Smooth muscle cell (in vitro differentiated cells): ENCODE measurements around the gene MARCHF10. TPM values are rescaled to one million over a fixed set of nuclear protein-coding genes. Genes with fewer than 3 reads are reported as not detected.

Source experiments
- DNase-seq: peaks from one replicate; lab custom pipeline; 2025; ENCODE audit not compliant: unreplicated experiment; lab: John Stamatoyannopoulos, UW
- H2AFZ ChIP-seq: fragments of 200-600 bp; sonication (generic); 2 replicates; pipeline ENCODE4 v1.6.0; 2016; ENCODE audit warnings: antibody characterized with exemption, low read depth, mild to moderate bottlenecking
- H3F3A ChIP-seq: fragments of 200-600 bp; sonication (generic); 2 replicates; pipeline ENCODE4 v1.6.0; 2017; ENCODE audit warnings: antibody characterized with exemption, low read depth
- H3K27ac ChIP-seq: fragments of 200-600 bp; sonication (generic); 2 replicates; pipeline ENCODE4 v1.5.1; 2016; ENCODE audit warnings: low read depth, mild to moderate bottlenecking
- H3K27me3 ChIP-seq: fragments of 200-600 bp; sonication (generic); 2 replicates; pipeline ENCODE4 v1.6.1; 2016; ENCODE audit warnings: low read depth, mild to moderate bottlenecking
- H3K36me3 ChIP-seq: fragments of 200-600 bp; sonication (generic); 2 replicates; pipeline ENCODE4 v1.5.1; 2016; ENCODE audit warnings: low read depth
- H3K4me1 ChIP-seq: fragments of 200-600 bp; sonication (generic); 2 replicates; pipeline ENCODE4 v1.5.1; 2016; ENCODE audit warnings: low read depth
- H3K4me2 ChIP-seq: fragments of 200-600 bp; sonication (generic); 2 replicates; pipeline ENCODE4 v1.6.0; 2016; ENCODE audit warnings: mild to moderate bottlenecking
- H3K4me3 ChIP-seq: fragments of 200-600 bp; sonication (generic); 2 replicates; pipeline ENCODE4 v1.5.1; 2016; ENCODE audit warnings: mild to moderate bottlenecking
- H3K79me2 ChIP-seq: fragments of 200-600 bp; sonication (generic); 2 replicates; pipeline ENCODE4 v1.6.0; 2016; ENCODE audit warnings: low read depth, mild to moderate bottlenecking
- H3K9ac ChIP-seq: fragments of 200-600 bp; sonication (generic); 2 replicates; pipeline ENCODE4 v1.6.0; 2016; ENCODE audit warnings: low read depth
- H3K9me3 ChIP-seq: fragments of 200-600 bp; sonication (generic); replicated peaks from 2 replicates; pipeline ENCODE4 v1.5.1; 2016; ENCODE audit warnings: low read depth
- H4K20me1 ChIP-seq: fragments of 200-600 bp; sonication (generic); 2 replicates; pipeline ENCODE4 v1.6.0; 2016; ENCODE audit warnings: low read depth
- CTCF ChIP-seq: fragments of 200-600 bp; sonication (generic); IDR thresholded peaks from 2 replicates; pipeline ENCODE4 v1.5.1; 2017; ENCODE audit warnings: borderline replicate concordance, mild to moderate bottlenecking, antibody characterized with exemption; ENCODE audit not compliant: insufficient read depth, poor library complexity, severe bottlenecking
- WGBS: methylation state at CpG from one replicate; pipeline ENCODE4 v1.1.7; 2016; ENCODE audit warnings: low lambda C conversion rate; 5-methylcytosine and 5-hydroxymethylcytosine counted together
- polyA plus RNA-seq: library from polyadenylated mRNA; unstranded; fragments of >200 nt; fragmentation: Nextera tagmentation; extraction: Ambion mirVana; gene quantifications from 2 replicates; pipeline ENCODE4 v1.2.1, GENCODE V29; 2016
- total RNA-seq: library from RNA; depleted of rRNA; stranded (reverse); fragments of >200 nt; gene quantifications from 2 replicates; pipeline ENCODE4 v1.2.3, GENCODE V29; 2014

Gene MARCHF10
- total and polyA plus RNA-seq, 2 experiments from 2014 or later, result not detected

GRCh38 chr17:62673614-62674362 is 134.3 kb downstream of the MARCHF10 start:
- H3K4me1 ChIP-seq, result no peaks in the 10 kb centered on the region
- no peak overlapping the region for H3K27ac ChIP-seq
- peaks cover 4% of the 10 kb centered on the region for H3F3A ChIP-seq
- TF ChIP-seq CTCF, result no peak
- no peaks in the 10 kb centered on the region for H3K27me3 ChIP-seq
- H3K79me2 ChIP-seq, result peaks cover 4% of the 10 kb centered on the region
- WGBS, result 92% methylated on average over 20 of the region's 20 CpGs
- H4K20me1 ChIP-seq, result peaks cover 81% of the 10 kb centered on the region
- no peaks in the 10 kb centered on the region for H3K9me3 ChIP-seq
- DNase-seq, result no peak
- no peak overlapping the region for H3K4me2 ChIP-seq
- H3K9ac ChIP-seq, result no peak overlapping the region
- no peak overlapping the region for H3K4me3 ChIP-seq
- no peak overlapping the region for H2AFZ ChIP-seq
- peaks cover 14% of the 10 kb centered on the region for H3K36me3 ChIP-seq

- Histone ChIP-seq H4K20me1 (peaks cover 89% of the 10 kb centered on the region), H3K79me2 (peaks cover 4% of the 10 kb centered on the region), H2AFZ (no peak overlapping the region), H3K27ac (no peak overlapping the region), H3K4me2 (no peak overlapping the region), H3F3A (peaks cover 4% of the 10 kb centered on the region), H3K4me1 (no peaks in the 10 kb centered on the region), H3K9me3 (no peaks in the 10 kb centered on the region), H3K4me3 (no peak overlapping the region), H3K9ac (no peak overlapping the region), H3K36me3 (peaks cover 14% of the 10 kb centered on the region), H3K27me3 (no peaks in the 10 kb centered on the region)
- no peak for DNase-seq
- no peak for TF ChIP-seq CTCF
- 96% methylated on average over 4 of the region's 4 CpGs for WGBS
Observed at GRCh38 chr17:62672957-62673356, 135.2 kb downstream of the MARCHF10 start.

GRCh38 chr17:62671553-62671952 is 136.6 kb downstream of the MARCHF10 start:
- H3K27ac ChIP-seq, result no peak overlapping the region
- H3K4me1 ChIP-seq, result no peaks in the 10 kb centered on the region
- no peaks in the 10 kb centered on the region for H3K9me3 ChIP-seq
- peaks cover 95% of the 10 kb centered on the region for H4K20me1 ChIP-seq
- WGBS, result 92% methylated on average over 14 of the region's 14 CpGs
- H3K27me3 ChIP-seq, result no peaks in the 10 kb centered on the region
- peaks cover 4% of the 10 kb centered on the region for H3F3A ChIP-seq
- no peak for DNase-seq
- H3K9ac ChIP-seq, result no peak overlapping the region
- TF ChIP-seq CTCF, result no peak
- H3K4me2 ChIP-seq, result no peak overlapping the region
- H3K36me3 ChIP-seq, result peaks cover 5% of the 10 kb centered on the region
- no peak overlapping the region for H2AFZ ChIP-seq
- H3K4me3 ChIP-seq, result no peak overlapping the region
- peaks cover 4% of the 10 kb centered on the region for H3K79me2 ChIP-seq
